NCI-H82 treated with DMSO at 0.1 percent for 48 hours (cell line): ENCODE data around the gene LBR.
A peak's percentile ranks its signal among the peaks of the same experiment; 100 is the strongest.
"Not testable (repeated sequence)": the region's sequence is repeated elsewhere in the genome, so short reads cannot be mapped to it uniquely, and the experiment has no call there.

Source experiments
- DNase-seq: peaks from one replicate; lab custom pipeline; 2025; ENCODE audit not compliant: unreplicated experiment; lab: John Stamatoyannopoulos, UW

LBR gene

DNA sequence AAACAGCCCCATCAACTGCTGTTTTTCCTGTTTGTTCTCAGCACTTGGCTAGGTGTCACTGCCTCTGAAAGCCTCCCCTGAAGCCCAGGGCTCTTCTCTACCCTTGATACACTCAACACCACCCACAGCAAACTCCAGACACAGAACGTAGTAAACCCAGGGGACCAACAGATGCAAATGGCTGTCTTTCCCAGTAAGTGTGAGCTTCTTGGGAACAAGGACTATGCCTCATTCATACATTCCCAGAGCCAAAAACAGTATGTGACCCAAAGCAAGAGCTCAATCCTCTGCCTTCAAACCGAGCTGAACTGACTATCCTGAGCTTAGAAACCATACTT lies 4.4 kb downstream of the LBR start:
- DNase-seq = peak; percentile 72

- DNase-seq = peak; percentile 84
Observed at GRCh38 chr1:225422795-225423517, 4.9 kb downstream of the LBR start.

DNA sequence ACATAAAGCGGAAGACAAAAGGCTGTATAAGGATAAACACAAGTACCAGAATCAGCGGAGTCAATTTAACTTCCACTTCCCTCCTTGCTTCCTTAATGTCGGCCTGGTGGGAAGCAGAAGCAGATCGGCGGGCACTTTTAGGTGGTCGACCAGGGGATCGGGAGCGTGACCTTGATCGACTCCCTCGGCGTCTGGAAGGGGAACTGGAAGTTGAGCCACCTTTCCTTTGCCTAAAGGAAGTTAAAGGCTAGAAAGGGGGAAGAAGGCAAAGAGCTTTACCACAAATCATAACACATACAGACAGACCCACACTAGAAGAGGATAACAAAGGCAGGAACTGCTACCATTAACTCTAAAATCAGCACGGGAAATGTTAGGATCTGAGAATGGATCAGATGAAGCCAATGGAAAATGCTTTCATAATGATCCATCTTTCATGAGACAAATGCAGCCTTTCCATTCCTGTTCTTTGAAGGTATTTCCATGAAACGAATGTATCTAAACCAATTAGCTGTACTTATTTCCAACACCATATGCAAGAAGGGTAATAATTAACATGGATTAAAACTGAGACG lies 5.7 kb downstream of the LBR start:
- no peak for DNase-seq

GRCh38 chr1:225418598-225418997 lies 9.2 kb downstream of the LBR start:
- no peak for DNase-seq

- DNase-seq = no peak
Observed at GRCh38 chr1:225418059-225418458, 9.8 kb downstream of the LBR start.

- DNase-seq = no peak
Observed at GRCh38 chr1:225415967-225416745, 11.7 kb downstream of the LBR start.

- DNase-seq = no peak
Observed at GRCh38 chr1:225415307-225415706, 12.5 kb downstream of the LBR start.

- DNase-seq = no peak
Observed at GRCh38 chr1:225413708-225414375, 14.0 kb downstream of the LBR start.

- DNase-seq = no peak
Observed at GRCh38 chr1:225412803-225413351, 15.0 kb downstream of the LBR start.

DNA sequence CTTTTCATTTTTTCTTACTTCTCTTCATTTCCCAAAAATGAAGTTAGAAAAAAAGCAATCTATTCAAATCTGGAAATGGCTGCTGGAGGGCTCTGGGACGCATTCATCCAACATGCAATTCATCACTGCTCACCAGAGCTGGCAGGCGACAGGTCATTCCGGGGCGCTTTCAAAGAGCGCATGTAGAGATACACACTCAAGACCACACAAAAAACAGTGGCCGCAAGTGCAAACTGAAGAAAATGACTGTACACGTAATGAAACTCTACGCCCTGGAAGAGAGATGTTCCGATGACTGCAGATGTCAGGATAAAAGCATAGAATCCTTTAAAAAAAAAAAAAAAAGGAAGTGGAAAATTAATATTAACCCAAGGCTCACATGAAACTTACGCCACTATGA lies 15.5 kb downstream of the LBR start:
- DNase-seq = no peak

GRCh38 chr1:225410036-225410435 lies 17.8 kb downstream of the LBR start:
- DNase-seq = no peak

DNA sequence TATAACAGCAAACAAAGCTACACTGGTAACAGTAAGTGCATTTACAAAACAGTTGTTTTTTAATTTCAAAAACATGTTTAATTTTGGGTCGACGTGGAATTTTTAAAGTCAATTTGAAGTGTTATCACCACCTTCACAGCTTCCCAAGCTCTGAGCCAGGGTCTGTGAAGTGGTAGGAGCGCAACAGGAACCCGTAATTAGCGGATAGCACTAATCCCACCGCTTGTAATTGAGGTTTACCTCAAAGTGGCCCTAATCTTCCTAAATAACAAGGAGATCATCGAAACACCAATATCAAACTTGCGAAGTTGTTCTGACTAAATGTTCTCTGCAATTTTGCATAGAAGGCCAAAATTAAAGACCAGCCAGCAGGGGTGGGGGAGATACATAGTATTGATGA lies 18.8 kb downstream of the LBR start:
- DNase-seq = peak; percentile 62

DNA sequence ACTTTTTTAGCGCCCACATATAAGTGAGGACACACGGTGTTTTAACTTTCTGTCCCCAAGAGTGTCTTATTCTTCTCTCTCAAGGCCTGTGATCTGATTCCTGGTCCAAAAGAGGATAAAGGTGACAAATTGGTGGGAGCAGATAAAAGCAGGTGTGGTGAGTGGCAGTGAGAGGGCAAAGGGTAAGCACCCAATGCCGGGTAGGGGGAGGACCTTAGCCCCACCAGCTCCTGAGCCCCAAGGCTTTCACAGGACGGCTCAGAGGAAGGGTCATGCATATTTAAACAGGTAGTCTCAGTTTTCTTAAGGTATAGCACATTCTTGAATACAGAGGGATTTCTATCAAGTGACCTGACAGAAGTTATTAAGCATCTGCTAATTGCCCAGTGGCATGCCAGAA lies 19.6 kb downstream of the LBR start:
- DNase-seq = no peak

GRCh38 chr1:225407755-225408154 lies 20.1 kb downstream of the LBR start:
- no peak for DNase-seq

- no peak for DNase-seq
Observed at GRCh38 chr1:225406976-225407725, 20.7 kb downstream of the LBR start.

DNA sequence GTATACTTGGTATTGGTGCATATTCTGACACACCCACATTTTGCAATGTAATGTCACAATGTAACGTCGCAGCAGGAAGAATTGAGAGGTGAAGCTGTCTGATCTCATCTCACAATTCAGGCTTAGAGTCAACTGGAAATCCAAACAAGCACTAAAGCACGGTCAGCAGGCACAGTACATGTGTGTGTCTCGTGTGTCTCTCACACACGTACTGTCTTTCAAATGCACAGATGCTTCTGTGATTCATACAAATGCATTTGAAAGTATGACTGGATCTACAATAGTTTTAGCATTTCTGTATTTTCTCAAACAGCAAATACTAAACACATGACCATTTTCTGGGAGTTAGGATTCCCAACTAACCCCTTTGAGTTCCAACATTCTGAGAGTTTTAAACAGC lies 26.9 kb downstream of the LBR start:
- no peak for DNase-seq

GRCh38 chr1:225396357-225396756 lies 31.5 kb downstream of the LBR start:
- DNase-seq = no peak

GRCh38 chr1:225389843-225390242 lies 38.0 kb downstream of the LBR start:
- no peak for DNase-seq

- DNase-seq = no peak
Observed at GRCh38 chr1:225388372-225388771, 39.5 kb downstream of the LBR start.

GRCh38 chr1:225386860-225387259 lies 41.0 kb downstream of the LBR start:
- not testable (repeated sequence) for DNase-seq

GRCh38 chr1:225380691-225381090 lies 47.1 kb downstream of the LBR start:
- DNase-seq = no peak
